Activated naive CD4-positive, alpha-beta T cell treated with Interleukin-2 at 50 U/mL for 16 hours (primary cell): ENCODE data around the gene OR2V2.
"Not testable (repeated sequence)": the region's sequence is repeated elsewhere in the genome, so short reads cannot be mapped to it uniquely, and the experiment has no call there.

Experiments
- DNase-seq: peaks from one replicate; pipeline ENCODE4 v3.0.0-alpha.2; 2020

OR2V2 gene

DNA sequence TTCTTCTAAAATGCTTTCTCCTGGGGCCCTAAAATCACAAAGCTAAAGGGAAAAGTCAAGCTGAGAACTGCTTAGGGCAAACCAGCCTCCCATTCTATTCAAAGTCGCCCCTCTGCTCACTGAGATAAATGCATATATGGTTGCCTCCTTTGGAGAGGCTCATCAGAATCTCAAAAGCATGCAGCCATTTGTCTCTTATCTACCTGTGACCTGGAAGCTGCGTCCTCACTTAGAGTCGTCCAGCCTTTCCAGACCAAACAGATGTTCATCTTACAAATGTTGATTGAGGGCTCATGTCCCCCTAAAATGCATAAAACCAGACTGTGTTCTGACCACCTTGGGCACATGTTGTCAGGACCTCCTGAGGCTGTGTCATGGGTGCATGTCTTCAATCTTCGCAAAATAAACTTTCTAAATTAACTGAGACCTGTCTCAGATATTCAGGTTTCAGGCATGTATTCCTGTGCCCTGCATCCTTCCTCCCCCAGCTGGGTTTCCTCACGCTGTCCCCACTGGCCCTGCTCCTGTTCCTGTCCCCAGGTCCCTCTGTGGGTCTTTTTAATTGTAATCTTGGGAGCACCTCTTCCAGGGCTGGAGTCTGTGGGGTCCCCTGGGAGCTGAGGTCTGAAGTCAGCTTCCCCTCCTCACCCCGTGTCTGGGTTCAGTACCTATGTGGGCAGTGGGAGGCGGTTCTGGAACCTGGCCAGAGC lies at the start of gene OR2V2:
OR2V2 (plus strand) TSS at position 660 of the 710 bp plus-strand sequence. CDS start 7,357 bp downstream, outside the sequence.
- DNase-seq: not testable (repeated sequence)

DNA sequence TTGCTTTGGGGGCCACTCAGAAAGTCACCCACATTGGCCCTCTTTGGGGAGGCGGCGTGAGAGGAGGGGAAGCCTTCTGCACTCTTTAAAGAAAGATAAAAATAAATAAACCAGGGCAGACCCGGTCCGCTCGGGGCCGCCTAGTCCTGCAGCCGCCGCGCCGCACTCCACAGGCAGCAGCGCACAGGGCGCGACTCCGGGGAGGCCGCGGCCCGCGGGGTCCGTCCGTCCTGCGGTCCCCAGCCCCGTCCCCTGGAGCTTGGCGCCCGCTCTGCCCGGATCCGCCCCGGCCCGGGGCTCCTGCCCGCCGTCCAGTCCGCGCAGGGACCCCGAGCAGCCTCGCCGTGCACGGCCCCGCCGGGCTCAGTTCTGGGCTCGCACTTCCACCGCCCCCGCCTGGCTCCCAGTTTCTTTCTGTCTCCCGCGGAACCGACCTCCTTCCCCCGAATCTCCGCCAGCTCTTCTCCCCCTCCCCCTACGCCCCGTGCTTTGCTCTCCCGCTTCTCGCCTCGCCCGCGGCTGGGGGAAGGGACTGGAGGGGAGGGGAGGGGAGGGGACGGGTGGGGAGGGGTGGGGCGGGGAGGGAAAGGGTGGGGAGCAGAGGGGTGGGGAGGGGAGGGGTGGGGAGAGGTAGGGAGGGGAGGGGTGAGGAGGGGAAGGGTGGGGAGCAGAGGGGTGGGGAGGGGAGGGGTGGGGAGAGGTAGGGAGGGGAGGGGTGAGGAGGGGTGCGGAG lies 49.5 kb upstream of the OR2V2 start:
- DNase-seq: not testable (repeated sequence)

DNA sequence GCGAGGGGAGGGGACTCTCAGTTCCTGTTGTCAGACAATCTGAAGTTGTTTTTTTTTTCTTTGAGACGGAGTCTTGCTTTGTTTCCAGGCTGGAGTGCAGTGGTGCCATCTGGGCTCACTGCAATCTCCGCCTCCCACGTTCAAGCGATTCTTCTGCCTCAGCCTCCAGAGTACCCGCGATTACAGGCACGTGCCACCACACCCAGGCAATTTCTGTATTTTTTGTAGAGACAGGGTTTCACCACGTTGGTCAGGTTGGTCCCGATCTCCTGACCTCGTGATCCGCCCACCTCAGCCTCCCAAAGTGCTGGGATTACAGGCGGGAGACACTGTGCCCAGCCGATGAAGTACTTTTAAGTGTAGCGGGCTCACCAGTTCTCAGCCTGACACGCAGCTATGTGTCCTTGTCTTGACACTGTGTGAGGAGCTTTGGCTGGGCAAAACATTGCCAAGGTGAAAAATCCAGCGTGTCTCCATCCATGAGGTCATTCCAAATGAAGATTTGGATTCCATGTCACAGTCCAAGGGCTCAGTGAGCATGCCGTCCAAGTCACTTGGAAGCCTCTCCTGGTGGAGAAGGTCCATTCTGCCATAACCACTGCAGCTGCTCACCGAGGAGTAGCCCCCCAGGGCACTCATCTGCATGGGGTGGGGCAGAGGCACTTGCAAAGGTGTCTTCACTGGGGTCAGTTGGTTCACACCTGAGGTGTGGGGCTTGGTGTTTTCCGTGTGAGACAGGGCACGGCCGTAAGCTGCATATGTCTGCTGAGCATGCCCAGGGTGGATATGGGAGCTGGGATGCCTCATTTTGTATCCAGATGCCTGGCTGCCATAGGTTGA lies 48.4 kb upstream of the OR2V2 start:
- DNase-seq: no peak

DNA sequence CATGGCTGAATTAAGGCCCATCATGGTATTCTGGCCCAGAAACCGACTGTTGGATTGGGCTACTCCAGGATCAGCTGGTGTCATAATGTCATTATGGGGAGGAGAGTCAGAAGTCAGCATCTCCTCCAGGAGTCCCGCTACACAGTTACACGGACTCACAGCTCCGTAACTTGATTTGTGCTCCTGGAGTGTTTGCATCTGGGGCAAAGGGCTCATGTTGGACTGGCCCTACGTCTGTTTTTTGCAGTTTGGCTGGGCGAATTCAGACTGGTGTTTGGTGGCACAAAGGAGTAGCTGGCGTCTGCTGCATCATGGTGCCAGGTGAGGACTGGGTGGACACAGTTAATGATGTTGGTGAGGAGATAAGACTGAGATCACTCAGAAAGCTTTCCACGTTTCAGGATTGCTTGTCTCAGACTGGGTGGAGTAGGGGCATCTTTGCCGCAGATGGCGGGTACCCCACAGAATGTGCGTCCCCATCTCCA lies 47.7 kb upstream of the OR2V2 start:
- no peak for DNase-seq

DNA sequence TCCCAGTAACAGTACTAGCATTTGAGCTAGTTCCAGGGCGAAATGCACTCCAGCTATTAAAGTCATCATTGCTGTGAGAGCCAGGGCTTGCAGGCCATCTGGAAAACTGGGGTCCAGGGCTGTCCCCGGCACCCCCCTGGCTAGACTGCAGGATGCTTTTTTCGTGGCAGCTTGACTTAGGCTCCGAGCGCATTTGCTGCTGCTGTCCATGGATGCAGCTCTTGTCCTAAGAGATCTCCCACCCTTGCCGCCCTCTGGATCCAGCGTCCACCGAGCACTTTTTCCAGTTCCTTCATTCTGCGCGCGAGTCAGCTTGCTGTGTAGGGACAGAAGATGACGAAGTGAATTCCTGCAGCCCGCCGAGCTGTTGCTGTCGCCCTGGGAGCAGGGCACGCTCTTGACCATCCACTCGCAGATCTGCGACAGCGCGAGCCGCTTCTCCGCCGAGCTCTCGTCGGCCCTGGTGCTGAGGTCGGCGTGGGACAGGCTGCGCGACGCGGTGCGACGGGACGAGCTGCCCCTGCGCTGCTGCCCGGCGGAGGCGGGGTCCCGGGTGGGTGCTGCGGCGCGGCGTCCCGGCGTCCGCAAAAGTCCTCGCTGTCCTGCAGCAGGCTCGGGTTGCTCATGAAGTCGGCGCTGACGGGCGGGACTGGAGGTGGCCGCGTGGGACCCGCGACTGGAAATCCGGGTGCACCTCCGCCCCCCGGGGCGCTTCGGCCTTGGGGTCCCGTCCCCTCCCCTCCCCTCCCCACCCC lies 47.1 kb upstream of the OR2V2 start:
- no peak for DNase-seq

- not testable (repeated sequence) for DNase-seq
These were observed 46.2 kb upstream of the OR2V2 start for GRCh38 chr5:181101030-181101641.

GRCh38 chr5:181101930-181102674 lies 45.3 kb upstream of the OR2V2 start:
- DNase-seq: not testable (repeated sequence)

- DNase-seq: not testable (repeated sequence)
These were observed 43.2 kb upstream of the OR2V2 start for GRCh38 chr5:181104259-181104568.

DNA sequence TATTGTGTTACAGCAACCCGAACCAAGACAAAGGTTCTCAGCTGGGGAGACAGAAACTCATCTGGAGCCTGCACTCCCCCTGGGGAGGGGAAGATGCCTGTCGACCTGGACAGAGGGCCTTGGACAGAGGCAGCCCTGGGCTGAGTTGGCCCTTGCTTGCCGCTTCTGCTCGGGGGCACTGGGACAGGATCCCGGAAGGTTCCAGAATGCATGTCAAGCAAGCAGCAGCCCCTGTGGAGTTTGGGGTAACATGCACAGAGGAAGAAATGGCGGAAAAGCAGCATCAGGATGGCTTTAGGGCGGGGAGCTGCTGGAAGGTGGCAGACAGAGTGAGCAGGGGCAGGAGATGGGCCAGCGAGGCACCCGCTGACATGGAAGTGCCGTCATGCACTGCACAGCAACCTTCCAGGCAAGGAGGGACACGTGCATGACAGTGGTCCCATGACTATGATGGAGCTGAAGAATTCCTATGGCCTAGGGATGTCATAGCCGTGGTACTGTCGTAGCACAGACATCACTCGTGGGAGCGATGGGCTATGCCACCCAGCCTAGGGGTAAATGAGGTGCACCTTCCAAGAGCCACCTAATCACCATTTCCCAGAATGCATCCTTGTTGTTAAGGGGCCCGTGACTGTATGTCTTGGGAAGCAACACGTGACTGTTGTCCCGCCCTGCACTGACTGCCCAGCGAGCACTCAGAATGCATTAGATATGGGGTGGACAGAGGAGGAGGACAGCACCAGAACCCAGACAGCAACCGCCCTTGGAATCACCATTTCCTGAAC lies 42.6 kb upstream of the OR2V2 start:
- DNase-seq: not testable (repeated sequence)

DNA sequence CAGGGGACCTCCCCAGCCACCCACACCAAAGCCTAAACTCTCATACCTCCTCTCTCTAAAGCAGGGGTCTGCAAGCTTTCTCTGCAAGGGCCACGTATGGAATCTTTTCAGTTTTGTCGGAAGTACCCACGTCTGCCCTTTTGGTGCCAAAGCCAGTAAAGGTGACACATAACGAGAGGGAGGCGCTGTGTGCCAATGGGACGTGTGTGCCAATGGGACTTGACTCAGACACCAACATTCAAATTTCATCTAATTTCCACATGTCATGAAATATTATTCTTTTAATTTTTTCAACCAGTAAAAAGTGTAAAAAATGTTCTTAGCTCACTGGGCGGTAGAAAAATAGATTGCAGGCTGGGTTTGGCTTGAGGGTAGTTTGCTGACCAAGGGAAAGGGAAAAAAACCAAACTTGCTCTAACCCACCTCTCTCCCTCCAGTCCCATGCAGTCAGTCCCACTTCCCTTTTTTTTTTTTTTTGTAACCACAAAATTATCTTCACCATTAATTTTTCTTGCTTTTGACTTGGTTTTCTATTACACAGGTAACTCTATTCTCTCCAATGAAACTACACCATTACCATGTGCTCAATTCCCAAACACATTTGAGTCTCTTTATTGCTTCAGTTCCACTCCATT lies 41.9 kb upstream of the OR2V2 start:
- DNase-seq: no peak

DNA sequence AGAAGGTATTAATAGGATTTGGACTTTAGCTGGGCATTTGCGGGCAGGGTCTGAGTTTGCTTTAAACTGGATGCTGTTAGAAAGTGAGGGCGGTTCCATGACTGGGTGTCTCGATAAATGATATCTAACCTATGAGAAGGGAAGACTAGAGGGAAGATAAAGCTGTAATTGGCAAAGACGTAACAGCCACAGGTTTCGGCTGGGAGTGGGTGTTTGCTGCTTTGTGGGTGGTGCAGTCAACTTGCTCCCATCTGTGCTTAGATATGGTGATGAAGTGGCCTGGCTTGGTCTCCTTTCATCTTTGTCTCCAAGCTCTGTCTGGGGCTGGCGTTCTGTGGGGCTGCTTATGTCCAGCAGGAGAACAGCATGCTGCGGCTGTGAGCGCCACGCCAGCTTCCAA lies 39.7 kb upstream of the OR2V2 start:
- no peak for DNase-seq

GRCh38 chr5:181108578-181109165 lies 38.7 kb upstream of the OR2V2 start:
- no peak for DNase-seq

- DNase-seq: no peak
These were observed 37.8 kb upstream of the OR2V2 start for GRCh38 chr5:181109489-181110013.

- DNase-seq: no peak
These were observed 36.4 kb upstream of the OR2V2 start for GRCh38 chr5:181111010-181111409.

DNA sequence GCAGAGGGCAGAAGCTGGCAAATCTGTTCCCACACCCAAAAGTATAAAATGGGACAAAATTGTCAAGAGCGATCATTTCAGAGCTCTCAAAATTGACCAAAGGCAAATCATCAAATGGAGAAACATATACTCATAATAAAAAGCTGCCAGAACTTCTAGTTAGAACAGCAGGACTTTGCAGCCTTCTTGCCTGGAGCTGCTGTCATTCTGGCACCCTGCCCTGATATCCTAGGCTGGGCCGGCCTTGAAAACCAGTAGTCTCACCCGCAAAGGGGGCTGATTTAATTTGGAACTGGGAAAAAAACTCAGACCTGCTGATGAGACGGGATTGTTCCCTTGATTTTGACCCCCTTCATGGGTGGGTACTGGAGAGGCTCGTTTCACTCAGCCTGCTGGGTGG lies 34.9 kb upstream of the OR2V2 start:
- DNase-seq: no peak

- DNase-seq: not testable (repeated sequence)
These were observed 33.8 kb upstream of the OR2V2 start for GRCh38 chr5:181113572-181113971.

DNA sequence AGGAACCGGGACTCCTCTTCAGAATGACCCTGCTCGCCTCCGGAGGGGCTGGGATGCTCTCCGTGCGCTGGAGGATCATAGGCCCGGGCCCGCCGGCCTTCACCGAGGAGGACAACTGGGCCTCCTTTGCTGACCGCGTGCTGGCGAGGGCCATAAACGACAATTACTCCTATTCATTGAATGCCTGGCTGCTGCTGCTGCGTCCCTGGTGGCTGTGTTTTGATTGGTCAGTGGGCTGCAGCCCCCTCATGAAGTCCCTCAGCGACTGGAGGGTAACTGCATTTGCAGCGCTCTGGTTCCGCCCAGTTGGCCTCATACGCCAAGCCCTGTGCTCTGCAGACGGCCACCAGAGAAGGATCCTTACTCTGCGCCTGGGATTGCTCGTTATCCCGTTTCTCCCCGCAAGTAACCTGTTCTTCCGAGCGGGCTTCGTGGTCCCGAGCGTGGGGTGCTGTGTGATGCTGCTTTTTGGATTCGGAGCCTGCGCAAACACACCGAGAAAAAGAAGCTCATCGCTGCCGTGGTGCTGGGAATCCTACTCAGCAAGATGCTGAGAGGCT lies 33.0 kb upstream of the OR2V2 start:
- DNase-seq: no peak

DNA sequence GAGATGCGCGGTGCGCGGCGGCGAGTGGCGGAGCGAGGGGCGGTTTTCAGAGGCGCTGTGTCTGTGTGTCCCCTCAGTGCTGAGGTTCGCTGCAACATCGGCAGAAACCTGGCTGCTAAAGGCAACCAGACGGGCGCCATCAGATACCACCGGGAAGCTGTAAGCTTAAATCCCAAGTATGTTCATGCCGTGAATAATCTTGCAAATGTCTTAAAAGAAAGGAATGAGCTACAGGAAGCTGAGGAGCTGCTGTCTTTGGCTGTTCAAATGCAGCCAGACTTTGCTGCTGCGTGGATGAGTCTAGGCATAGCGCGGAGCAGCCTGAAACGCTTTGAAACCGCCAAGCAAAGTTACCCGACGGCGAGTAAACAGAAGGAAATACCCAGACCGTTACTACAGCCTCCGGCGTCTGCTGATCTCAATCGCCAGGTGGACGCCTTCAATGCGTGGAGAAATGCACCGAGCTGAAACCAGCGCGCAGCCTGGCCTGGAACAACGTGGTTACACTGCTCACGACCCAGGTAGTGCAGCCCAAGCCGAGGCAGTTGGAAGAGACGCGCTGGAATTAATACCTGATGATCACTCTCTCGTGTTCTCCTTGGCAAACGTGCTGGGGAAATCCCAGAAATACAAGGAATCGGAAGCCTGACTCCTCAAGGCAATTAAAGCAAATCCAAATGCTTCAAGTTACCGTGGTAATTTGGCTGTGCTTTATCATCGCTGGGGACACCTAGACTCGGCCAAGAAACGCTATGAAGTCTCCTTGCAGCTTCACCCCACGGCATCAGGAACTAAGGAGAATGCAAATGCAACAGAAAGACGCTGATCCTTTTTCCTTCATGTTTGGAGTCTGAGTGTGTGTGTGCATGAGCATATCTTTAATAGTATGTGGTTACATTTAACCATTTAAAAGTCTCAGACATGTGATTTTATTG lies 32.3 kb upstream of the OR2V2 start:
- no peak for DNase-seq
